Globus pallidus (tissue), 1 donor: ENCODE results near the gene FBXL20.

Experiments
- DNase-seq: peaks from one replicate; pipeline ENCODE4 v3.0.0-alpha.2; 2015; ENCODE audit warnings: low spot score

The FBXL20 gene

DNA sequence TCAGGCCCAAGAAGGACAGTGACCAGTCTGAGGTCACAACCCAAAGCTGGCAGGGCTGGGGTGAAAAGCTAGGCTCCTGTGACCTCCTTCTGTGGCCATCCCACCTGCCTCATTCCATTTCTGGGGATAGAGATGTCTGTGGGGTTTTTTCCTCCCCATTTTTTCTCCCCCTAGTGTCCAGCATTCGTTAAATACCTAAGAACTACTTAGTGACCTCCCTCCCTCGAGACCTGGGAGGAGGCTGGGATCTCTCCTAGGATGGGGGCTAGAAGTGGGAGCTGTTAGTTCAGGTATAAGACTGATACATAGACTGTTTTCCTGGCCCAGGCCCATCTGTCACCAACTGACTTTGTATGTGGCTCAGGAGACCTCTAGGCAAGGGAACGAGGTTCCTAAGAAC, 155.2 kb downstream of the FBXL20 start:
- no peak for DNase-seq

- peak; percentile 69 for DNase-seq
Observed at GRCh38 chr17:39244600-39245570, 156.5 kb downstream of the FBXL20 start.

GRCh38 chr17:39244016-39244599, 157.3 kb downstream of the FBXL20 start:
- no peak for DNase-seq

DNA sequence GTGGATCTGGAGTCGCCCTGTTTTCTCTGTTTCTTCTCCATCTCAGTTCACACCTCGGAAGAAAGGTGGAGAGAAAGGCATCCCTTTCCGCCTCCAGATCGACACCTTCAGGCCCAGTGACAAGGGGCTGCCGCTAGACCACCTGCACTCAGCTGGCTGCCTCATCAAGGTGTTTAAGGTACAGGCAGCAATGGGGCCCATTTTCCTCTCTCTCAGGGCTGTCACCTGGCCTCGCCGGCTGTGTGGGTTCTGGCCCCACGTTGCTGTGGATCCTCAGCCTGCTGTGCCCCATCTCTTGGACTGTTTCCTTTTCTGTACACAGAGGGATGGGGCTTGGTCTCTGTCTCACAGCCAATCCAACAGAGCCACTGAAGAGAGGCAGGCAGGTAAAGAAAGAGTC, 158.3 kb downstream of the FBXL20 start:
- no peak for DNase-seq

GRCh38 chr17:39240631-39241030, 160.8 kb downstream of the FBXL20 start:
- DNase-seq, result no peak

DNA sequence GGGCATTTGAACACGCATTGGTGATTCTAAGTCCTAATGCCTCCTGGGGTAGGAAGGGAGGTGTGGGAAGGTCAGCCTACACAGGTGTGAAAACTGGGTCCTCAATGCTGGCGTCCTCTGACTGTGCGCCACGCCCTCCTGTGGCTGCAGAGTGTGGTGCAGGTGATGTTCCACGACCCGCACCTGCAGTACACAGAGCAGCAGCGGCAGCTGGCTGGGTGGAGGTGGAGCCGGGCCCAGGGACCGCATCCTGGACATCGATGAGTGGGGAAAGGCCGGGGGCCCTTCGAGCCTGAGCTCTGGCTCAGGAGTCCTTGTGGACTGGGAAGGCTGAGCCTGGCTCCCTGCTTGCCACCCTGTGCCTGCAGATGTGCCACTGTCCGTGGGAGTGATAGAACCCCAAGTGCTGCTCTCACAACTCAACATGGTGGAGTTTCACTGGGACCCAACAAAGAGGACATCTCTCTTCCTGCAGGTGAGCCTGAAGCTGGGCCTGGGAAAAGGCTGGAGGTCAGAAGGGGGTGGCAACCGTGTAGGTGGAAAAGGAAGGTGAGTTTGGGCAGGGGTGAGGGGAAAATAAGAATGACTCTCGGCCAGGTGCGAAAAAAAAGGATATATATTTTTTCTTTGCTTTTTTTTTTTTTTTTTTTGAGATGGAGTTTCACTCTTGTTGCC, 161.6 kb downstream of the FBXL20 start:
- no peak for DNase-seq

DNA sequence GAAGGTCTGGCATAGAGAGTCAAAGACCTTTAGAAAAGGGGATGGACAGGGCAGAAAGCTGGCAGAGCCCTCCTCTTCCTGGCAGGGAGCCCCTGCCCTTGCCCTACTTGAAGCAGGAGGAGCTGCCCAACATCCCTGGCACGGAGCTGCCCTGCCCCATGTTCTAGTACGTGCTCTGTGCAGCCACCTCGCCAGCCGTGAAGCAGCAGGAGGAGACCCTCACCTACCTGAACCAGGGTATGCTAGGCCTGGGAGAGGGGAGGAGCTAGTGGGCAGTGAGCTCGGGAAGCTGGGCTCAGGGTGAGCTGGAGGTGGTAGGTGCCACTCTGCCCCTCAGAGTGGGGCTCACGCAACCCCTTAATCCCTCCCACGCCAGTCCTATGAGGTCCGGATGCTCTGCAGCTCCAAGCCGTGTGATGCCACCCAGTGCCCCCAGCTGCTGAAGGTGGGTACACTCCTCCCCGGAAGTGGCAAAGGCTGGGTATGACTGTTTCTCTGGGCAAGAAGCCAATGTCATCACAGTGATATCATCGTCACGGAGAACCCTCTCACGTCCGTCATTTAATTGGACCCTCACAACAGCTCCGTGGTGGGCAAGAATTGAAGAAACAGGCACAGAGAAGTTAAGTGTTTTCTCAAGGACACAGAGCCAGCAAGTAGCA, 163.0 kb downstream of the FBXL20 start:
- no peak for DNase-seq

DNA sequence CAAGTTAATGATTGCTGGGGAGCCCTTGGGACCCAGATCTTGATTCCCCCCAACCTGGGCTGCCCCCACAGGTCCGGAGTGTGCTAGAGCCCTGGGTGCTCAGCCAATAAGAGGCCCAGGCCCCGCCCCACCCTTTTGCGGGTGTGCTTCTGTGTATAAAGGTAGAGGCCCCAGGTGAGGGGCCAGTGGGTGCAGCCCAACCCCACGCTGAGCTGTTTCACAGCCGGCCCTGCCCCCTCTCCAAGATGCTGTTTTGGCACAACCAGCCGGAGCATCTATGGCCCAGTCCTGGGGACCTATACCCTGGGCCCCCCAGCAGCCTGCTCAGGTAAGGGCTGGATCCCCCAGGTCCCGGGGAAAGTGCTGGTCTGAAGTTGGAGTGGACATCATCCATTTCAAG, 163.8 kb downstream of the FBXL20 start:
- no peak for DNase-seq

- no peak for DNase-seq
Observed at GRCh38 chr17:39236981-39237441, 164.4 kb downstream of the FBXL20 start.

DNA sequence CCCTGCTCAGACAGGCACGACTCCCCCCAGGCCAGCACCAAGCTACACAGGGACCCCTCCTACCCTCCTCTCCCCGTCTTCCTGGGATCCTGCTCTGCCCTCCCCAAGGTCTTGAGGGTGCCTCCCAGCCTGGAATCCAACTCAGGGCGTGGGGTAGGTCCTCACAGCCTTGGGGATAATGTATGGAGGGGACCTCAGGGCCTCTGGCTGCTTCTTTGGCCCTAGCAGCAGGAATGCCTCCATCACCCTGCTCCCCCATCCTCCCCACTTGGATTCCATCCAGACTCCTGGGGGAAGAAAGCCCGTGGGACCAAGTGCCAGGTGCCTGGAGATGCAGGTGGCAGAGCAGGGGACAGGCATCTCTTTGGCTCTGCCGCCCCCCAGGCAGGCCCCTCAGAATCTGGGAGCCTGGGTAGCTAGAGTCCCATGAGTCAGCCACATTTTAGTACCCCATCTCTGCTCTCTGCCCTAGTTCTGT, 164.9 kb downstream of the FBXL20 start:
- no peak for DNase-seq

DNA sequence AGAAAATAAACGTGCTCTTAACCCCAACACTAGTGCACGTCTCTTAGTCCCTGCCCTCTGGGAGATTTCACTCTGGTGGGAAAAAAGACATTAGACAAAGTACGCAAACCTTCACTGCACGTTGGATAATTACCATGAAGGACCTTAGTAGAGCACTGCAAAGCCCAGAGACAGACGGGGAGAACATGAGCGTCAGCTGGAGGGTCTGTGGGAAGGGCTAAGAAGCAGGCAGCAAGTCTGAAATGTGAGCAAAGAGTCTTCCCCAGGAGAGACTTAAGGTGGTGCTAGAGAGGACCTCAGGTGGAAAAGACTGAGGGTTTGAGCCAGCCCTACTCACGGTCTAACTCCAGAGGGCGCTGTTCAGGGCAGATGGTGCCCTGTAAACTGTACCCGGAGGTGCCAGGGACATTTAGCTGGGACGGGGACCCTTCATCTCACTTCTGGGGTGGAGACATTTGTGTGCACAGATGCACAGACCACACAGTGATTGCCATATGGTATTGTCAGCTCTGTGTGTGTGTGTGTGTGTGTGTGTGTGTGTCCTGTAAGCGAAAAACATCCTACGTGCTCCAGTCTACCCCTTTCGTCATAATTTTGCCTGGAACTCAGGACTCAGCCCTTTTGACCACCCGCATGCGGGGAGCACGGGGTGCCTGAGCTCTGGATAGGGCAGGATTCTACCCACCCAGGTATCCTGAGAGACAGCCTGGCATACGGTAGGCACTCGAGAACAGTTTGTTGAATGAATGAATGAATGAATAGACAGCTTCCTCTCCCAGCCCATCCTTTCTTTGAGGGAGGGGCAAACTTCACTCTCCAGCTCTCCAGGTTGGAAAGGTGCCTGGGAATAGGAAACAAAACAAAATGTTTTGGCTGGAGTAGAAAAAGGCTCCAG, 165.6 kb downstream of the FBXL20 start:
- no peak for DNase-seq

- no peak for DNase-seq
Observed at GRCh38 chr17:39231591-39232551, 169.6 kb downstream of the FBXL20 start.

GRCh38 chr17:39231091-39231561, 170.3 kb downstream of the FBXL20 start:
- DNase-seq, result no peak

DNA sequence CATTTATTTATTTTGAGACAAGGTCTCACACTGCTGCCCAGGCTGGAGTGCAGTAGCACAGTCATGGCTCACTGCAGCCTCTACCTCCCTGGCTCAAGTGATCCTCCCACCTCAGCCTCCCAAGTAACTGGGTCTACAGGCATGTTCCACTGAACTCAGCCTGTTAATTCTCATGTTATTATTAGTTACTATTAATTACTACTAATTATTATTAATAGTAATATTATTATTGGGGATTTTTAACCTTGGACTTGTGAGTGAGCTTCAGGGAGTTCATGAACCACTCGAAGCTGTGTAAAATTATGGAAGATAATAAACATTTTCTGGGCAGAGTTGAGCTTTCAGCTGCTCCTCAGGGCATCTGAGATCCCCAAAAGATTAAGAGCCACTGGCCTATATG, 171.1 kb downstream of the FBXL20 start:
- DNase-seq, result no peak

DNA sequence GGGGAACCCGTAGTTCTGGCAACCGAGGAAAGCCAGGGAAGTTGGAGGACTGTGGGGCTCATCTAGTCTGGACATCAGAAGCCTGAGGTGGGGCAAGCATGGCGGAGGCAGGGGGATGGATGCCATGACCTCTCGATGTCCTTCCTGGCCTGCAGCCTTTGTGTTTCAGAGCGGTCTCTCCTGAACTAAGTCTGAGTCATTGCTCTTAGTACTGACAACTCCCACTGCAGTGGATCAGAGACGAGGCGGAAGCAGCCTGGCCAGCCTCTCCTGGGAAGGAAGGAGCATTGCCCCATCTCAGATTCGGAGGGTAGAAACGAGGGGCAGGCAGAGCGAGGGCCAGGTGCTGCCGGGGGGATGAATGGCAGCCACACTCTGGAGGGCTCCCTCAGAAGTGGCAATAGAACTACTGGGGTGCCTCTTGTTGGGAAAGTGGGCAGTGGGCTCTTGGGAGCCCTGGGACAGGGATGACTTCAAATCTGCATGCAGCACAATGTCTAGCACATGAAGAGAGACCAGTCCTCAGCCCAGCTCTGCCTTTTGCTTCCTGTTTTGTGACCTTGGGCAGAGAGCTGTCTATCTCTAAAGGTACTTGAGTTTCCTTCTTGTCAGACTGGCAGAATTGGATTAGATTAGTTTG, 172.0 kb downstream of the FBXL20 start:
- DNase-seq, result no peak

DNA sequence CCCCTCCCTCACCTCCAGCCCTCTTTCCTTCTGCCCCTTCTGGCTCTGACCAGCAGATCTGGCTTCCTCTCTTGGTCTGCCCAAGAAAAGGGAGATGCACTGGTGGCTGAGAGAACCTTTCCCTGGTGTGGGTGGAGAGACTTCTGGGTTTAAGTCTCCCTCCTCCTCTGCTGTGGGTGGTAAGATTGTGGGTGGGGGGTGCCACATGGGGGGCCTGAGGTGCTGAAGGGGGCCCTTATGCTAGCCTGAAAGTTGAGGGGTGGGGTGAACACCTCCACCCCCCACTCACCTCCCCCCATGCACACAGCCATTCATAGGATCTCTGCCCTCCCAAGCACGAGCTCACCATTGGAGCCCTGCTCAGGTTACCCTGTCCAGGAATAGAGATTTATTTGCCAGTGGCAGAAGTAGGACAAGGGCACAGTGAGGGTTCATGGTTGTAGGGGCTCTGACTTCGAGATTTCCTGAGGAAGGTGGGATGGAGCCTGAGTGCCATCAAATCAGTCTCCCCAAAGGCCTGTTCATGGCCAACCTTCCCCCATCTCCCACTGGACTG, 174.0 kb downstream of the FBXL20 start:
- no peak for DNase-seq

GRCh38 chr17:39225959-39226683, 175.3 kb downstream of the FBXL20 start:
- DNase-seq, result no peak

DNA sequence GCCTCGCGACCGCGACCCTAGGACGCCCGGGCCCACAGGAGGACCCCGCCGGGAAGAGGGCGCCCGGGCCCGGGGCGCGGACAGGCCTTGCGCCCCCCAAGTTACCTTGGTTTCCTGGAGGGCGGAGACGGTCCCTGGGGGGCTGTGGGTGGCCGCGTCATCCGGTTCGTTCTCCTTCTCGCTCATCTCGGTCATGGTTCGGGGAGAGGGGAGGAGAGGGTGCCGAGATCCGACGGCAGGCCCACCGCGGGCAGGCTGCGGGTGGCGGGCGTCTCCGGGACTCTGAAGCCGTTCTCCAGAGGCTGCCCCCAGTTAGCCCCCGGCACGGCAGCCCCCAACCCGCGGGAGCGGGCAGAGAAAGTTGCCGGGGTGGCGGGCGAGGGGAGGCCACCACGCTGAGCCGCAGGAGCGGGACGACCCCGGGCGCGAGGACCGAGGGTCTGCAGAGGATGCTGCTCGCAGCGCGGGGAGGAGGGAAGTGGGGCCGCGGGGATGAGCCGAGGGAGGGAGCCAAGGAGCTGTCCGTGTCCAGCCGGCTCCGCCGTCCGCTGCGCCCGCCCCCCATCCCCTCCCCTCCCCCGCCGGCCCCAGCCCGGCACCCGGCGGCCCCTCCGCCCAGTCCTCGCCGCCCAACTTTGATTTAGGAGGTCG, 176.0 kb downstream of the FBXL20 start, which contains the start of gene STAC2:
Gene STAC2, minus strand, starts transcription at position 638 of the 651 bp plus-strand sequence. Its CDS starts 443 bp downstream, at position 195.
- DNase-seq, result no peak
